Mesothelial cell of epicardium (in vitro differentiated cells): ENCODE measurements around the gene AFF1. TPM values are rescaled to one million over a fixed set of nuclear protein-coding genes. Genes with fewer than 3 reads are reported as not detected.

ENCODE experiments used
- DNase-seq, 2 experiments: peaks; one replicate each; pipeline ENCODE4 v3.0.0; 2021; ENCODE audit warnings: low spot score in 2 of 2; ENCODE audit not compliant: unreplicated experiment in 2 of 2
- H3K27ac Mint-ChIP-seq: 2 replicates; pipeline ENCODE4 v1.8.0; 2021; ENCODE audit warnings: mixed read lengths
- H3K27me3 Mint-ChIP-seq: 2 replicates; pipeline ENCODE4 v1.8.0; 2021; ENCODE audit warnings: low read depth, mixed read lengths
- H3K36me3 Mint-ChIP-seq: 2 replicates; pipeline ENCODE4 v1.8.0; 2021; ENCODE audit warnings: mixed read lengths
- H3K4me1 Mint-ChIP-seq: 2 replicates; pipeline ENCODE4 v1.8.0; 2021; ENCODE audit warnings: mixed read lengths
- H3K4me3 Mint-ChIP-seq: 2 replicates; pipeline ENCODE4 v1.8.0; 2021; ENCODE audit warnings: mild to moderate bottlenecking, moderate library complexity, mixed read lengths
- H3K9me3 Mint-ChIP-seq: 2 replicates; pipeline ENCODE4 v1.8.0; 2021; ENCODE audit warnings: mixed read lengths
- total RNA-seq: library from RNA; stranded (reverse); gene quantifications from 3 replicates; pipeline ENCODE4 v1.2.1, GENCODE V29; 2021
- TF ChIP-seq, protein P1 (sequence below): fragments of 200-600 bp; sonication (generic); IDR thresholded peaks from one replicate; pipeline ENCODE4 v1.5.0; 2021; ENCODE audit warnings: antibody characterized with exemption; ENCODE audit not compliant: unreplicated experiment

The AFF1 gene
- total RNA-seq, 1 donor from 2014 or later: 18.2 TPM

DNA sequence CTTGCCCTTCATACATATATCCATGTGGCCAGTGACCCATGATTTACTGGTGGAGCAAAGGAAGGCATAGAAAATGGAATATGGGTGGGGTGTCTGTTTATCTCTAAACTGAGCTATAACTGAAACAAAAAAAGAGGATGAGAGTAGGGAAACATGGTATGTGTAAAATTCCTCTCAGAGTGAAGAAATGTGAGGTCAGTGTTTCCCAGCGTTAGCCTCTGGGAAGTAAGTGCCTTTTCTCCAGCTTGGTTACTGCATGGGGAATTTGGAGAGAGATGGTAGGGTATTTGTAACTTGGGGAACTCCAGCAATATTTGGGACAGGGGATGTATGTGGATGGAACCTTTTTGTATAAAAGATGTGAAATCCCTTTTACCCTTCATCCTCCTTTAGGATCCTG lies 89.4 kb downstream of the AFF1 start:
- Mint-ChIP-seq H3K27me3 (no peaks in the 10 kb centered on the region), H3K9me3 (no peaks in the 10 kb centered on the region), H3K36me3 (no peaks in the 10 kb centered on the region), H3K4me1 (peaks cover 11% of the 10 kb centered on the region), H3K4me3 (no peak overlapping the region), H3K27ac (no peak overlapping the region)
- DNase-seq: no peak
- TF ChIP-seq, protein P1, sequence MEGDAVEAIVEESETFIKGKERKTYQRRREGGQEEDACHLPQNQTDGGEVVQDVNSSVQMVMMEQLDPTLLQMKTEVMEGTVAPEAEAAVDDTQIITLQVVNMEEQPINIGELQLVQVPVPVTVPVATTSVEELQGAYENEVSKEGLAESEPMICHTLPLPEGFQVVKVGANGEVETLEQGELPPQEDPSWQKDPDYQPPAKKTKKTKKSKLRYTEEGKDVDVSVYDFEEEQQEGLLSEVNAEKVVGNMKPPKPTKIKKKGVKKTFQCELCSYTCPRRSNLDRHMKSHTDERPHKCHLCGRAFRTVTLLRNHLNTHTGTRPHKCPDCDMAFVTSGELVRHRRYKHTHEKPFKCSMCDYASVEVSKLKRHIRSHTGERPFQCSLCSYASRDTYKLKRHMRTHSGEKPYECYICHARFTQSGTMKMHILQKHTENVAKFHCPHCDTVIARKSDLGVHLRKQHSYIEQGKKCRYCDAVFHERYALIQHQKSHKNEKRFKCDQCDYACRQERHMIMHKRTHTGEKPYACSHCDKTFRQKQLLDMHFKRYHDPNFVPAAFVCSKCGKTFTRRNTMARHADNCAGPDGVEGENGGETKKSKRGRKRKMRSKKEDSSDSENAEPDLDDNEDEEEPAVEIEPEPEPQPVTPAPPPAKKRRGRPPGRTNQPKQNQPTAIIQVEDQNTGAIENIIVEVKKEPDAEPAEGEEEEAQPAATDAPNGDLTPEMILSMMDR: no peak

DNA sequence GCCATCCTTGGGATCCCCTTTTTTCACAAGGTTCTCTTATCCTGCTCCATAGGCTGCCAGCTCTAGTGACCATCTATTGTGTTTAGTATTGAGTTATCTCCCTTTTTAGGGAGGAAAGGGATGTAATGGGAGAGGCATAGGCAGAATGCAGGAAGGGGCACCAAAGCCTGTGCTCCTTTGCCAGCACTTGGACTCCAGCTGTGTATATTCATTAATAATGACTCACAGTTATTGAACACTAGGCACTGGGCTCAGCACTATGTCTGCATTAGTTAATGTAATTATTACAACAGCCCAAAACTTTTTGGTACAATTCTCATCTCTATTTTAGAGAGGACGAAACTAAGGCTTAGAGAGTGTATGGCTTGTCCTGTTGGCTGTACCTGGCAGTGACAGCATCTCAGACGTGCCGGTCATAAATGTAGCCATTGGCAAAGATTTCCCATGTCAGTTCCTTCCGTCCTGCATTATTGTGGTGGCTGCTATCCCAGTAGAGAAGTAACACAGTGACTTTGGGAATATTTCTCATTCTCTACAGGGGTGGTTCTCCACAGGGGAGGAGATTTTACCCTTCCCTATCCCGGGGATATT lies 90.3 kb downstream of the AFF1 start:
- no peak overlapping the region for H3K4me3 Mint-ChIP-seq
- H3K27ac Mint-ChIP-seq: no peak overlapping the region
- no peaks in the 10 kb centered on the region for H3K36me3 Mint-ChIP-seq
- DNase-seq: no peak
- peaks cover 20% of the 10 kb centered on the region for H3K4me1 Mint-ChIP-seq
- TF ChIP-seq, protein P1: no peak
- no peaks in the 10 kb centered on the region for H3K9me3 Mint-ChIP-seq
- H3K27me3 Mint-ChIP-seq: no peaks in the 10 kb centered on the region

GRCh38 chr4:87025614-87026041 lies 90.8 kb downstream of the AFF1 start:
- no peak overlapping the region for H3K27ac Mint-ChIP-seq
- no peaks in the 10 kb centered on the region for H3K36me3 Mint-ChIP-seq
- no peak for DNase-seq
- peaks cover 20% of the 10 kb centered on the region for H3K4me1 Mint-ChIP-seq
- no peaks in the 10 kb centered on the region for H3K27me3 Mint-ChIP-seq
- no peaks in the 10 kb centered on the region for H3K9me3 Mint-ChIP-seq
- H3K4me3 Mint-ChIP-seq: no peak overlapping the region
- TF ChIP-seq, protein P1: no peak

DNA sequence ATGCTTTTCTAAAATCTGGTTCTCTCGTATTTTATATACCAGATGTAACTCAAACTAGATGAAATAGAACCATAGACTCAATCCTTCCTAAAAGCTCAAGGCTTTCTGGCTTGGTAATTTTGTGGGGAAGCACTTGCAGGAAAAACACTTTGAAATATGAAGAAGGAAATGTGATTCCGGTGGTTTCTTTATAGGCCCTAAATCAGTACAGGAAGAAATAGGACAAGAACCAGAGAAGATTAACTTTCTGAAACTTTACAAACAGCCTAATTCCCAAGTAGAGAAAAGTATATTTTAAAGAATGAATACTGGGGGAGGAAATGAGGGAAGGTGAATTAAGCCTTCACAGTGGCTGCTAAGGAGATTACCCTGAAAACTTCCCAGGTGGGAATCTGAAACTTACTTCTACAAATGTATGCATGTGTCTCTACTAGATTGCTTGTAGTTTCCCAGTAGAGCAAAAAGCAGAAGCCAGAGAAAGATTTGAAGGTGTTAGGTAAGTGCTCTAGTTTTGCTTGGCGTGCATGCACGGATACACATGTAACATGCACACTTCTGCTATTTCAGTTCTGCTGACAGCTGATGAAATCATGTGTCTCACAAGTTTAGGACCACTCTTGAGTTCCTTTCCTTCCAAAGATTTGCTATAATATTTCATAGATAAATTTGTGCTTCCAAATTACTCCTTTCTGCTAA lies 92.1 kb downstream of the AFF1 start:
- Mint-ChIP-seq H3K27me3 (no peaks in the 10 kb centered on the region), H3K36me3 (no peaks in the 10 kb centered on the region), H3K27ac (peak overlapping the region; percentile 20), H3K4me3 (no peak overlapping the region), H3K9me3 (no peaks in the 10 kb centered on the region), H3K4me1 (peaks cover 20% of the 10 kb centered on the region)
- TF ChIP-seq, protein P1: no peak
- no peak for DNase-seq

DNA sequence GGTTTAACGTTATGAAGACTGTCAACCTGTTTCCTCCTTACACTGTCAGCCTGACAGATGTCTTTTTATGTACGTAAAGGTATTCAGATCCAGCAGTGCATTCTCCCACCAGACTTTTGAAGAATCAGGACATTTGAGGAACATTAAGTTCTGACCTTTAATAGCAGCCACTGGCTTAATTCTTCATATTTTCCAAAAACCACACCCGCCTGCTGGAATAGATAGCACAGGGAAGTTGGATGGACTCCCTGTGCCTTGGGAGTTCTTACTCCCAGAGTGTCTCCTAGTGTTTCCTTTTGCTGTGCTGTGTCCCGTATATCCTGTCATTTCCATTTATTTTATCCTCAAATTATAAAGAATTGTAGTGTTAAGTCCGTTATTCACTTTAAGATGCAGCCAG lies 94.5 kb downstream of the AFF1 start:
- no peak for DNase-seq
- Mint-ChIP-seq H3K9me3 (no peaks in the 10 kb centered on the region), H3K4me3 (no peak overlapping the region), H3K27ac (no peak overlapping the region), H3K27me3 (no peaks in the 10 kb centered on the region), H3K4me1 (peaks cover 20% of the 10 kb centered on the region), H3K36me3 (no peaks in the 10 kb centered on the region)
- TF ChIP-seq, protein P1: no peak
